A673 (cell line): ENCODE measurements around the gene SLC43A3. TPM values are rescaled to one million over a fixed set of nuclear protein-coding genes. Genes with fewer than 3 reads are reported as not detected.
"Not testable (repeated sequence)": the region's sequence is repeated elsewhere in the genome, so short reads cannot be mapped to it uniquely, and the experiment has no call there.

Experiments used
- BruUV-seq: library from RNA; stranded (reverse); fragments of 400-500 nt; replicated peaks from 2 replicates; lab custom pipeline; 2021; lab: Mats Ljungman, UMichigan
- CTCF ChIA-PET: fragments of 300-600 bp; sonication (Branson Sonifier 250); formaldehyde crosslinking; loops from one replicate; lab custom pipeline; 2022; ENCODE audit warnings: antibody characterized with exemption; lab: Charles Lee
- POLR2A ChIA-PET: fragments of 300-600 bp; sonication (Branson Sonifier 250); formaldehyde crosslinking; loops from one replicate; lab custom pipeline; 2022; ENCODE audit warnings: antibody characterized with exemption; ENCODE audit not compliant: low non-redundant PET; lab: Charles Lee
- DNase-seq: peaks from one replicate; pipeline ENCODE4 v3.0.0-alpha.2; 2015; ENCODE audit warnings: low spot score
- H3K27ac ChIP-seq: fragments of 200-600 bp; sonication (generic); 2 replicates; pipeline ENCODE4 v1.5.1; 2016; ENCODE audit warnings: mixed run types, low read depth, mild to moderate bottlenecking, mixed read lengths, antibody characterized with exemption, low read length; ENCODE audit not compliant: poor library complexity, severe bottlenecking
- H3K27me3 ChIP-seq: fragments of 200-600 bp; sonication (generic); replicated peaks from 2 replicates; pipeline ENCODE4 v1.6.1; 2017; ENCODE audit warnings: mixed run types, low read depth, mild to moderate bottlenecking, mixed read lengths, antibody characterized with exemption, low read length; ENCODE audit not compliant: insufficient read depth, poor library complexity
- H3K36me3 ChIP-seq: fragments of 200-600 bp; sonication (generic); 2 replicates; pipeline ENCODE4 v1.6.1; 2016; ENCODE audit warnings: mixed run types, mild to moderate bottlenecking, mixed read lengths, antibody characterized with exemption, low read length; ENCODE audit not compliant: insufficient read depth, poor library complexity, severe bottlenecking
- H3K4me1 ChIP-seq: fragments of 200-600 bp; sonication (generic); 2 replicates; pipeline ENCODE4 v1.6.1; 2017; ENCODE audit warnings: mixed run types, mild to moderate bottlenecking, mixed read lengths, antibody characterized with exemption, low read length; ENCODE audit not compliant: insufficient read depth, poor library complexity, severe bottlenecking
- H3K4me3 ChIP-seq: fragments of 200-600 bp; sonication (generic); 2 replicates; pipeline ENCODE4 v1.5.1; 2016; ENCODE audit warnings: low read depth, mixed run types, mild to moderate bottlenecking, mixed read lengths, low read length; ENCODE audit not compliant: poor library complexity, severe bottlenecking
- H3K9me3 ChIP-seq: fragments of 200-600 bp; sonication (generic); 2 replicates; pipeline ENCODE4 v1.6.1; 2016; ENCODE audit warnings: mixed run types, low read depth, mild to moderate bottlenecking, mixed read lengths, antibody characterized with exemption, low read length; ENCODE audit not compliant: poor library complexity, severe bottlenecking
- CTCF ChIP-seq: fragments of 300-800, 200-600 bp; sonication (generic); conservative IDR thresholded peaks from 2 replicates; pipeline ENCODE4 v1.5.1; 2017; ENCODE audit warnings: low read depth, mild to moderate bottlenecking, antibody characterized with exemption, low read length, moderate library complexity, mixed read lengths
- EZH2 ChIP-seq: fragments of 200-600 bp; sonication (generic); IDR thresholded peaks from 2 replicates; pipeline ENCODE4 v1.6.1; 2017; ENCODE audit warnings: borderline replicate concordance, low read depth, mild to moderate bottlenecking, mixed read lengths, antibody characterized with exemption, low read length; ENCODE audit not compliant: poor library complexity, severe bottlenecking
- intact Hi-C: fragments of 100-400 bp; cut with micrococcal nuclease; formaldehyde crosslinking; loops from one replicate; pipeline ENCODE4 v1.10.0; 2022; ENCODE audit not compliant: unreplicated experiment
- total RNA-seq: library from RNA; stranded (reverse); gene quantifications from 2 replicates; pipeline ENCODE4 v1.2.3, GENCODE V29; 2021

Gene SLC43A3
- total RNA-seq, 1 experiment from 2014 or later, result 142 TPM

- no TSS peak for BruUV-seq
- no peaks in the 10 kb centered on the region for H3K36me3 ChIP-seq
- DNase-seq, result no peak
- ChIA-PET CTCF (no interaction called here), POLR2A (no interaction called here)
- intact Hi-C loops, result no loop called here
- no peaks in the 10 kb centered on the region for H3K9me3 ChIP-seq
- H3K4me1 ChIP-seq, result no peaks in the 10 kb centered on the region
- no peak overlapping the region for H3K27ac ChIP-seq
- TF ChIP-seq CTCF (no peak), EZH2 (no peak)
- peaks cover 7% of the 10 kb centered on the region for H3K27me3 ChIP-seq
- H3K4me3 ChIP-seq, result no peak overlapping the region
Measured at GRCh38 chr11:57446055-57446454, 19.1 kb upstream of the SLC43A3 start.

GRCh38 chr11:57445122-57445394, 18.1 kb upstream of the SLC43A3 start:
- DNase-seq, H3K27me3 ChIP-seq, intact Hi-C loops, H3K9me3 ChIP-seq, BruUV-seq, CTCF ChIA-PET, H3K4me1 ChIP-seq, H3K27ac ChIP-seq, H3K36me3 ChIP-seq, H3K4me3 ChIP-seq: not testable (repeated sequence)
- POLR2A ChIA-PET, result interaction anchor here (0.6 kb wide), 1 partner anchor 1067 kb away, joined by 5 read pairs; no protein-coding TSS in a partner anchor

DNA sequence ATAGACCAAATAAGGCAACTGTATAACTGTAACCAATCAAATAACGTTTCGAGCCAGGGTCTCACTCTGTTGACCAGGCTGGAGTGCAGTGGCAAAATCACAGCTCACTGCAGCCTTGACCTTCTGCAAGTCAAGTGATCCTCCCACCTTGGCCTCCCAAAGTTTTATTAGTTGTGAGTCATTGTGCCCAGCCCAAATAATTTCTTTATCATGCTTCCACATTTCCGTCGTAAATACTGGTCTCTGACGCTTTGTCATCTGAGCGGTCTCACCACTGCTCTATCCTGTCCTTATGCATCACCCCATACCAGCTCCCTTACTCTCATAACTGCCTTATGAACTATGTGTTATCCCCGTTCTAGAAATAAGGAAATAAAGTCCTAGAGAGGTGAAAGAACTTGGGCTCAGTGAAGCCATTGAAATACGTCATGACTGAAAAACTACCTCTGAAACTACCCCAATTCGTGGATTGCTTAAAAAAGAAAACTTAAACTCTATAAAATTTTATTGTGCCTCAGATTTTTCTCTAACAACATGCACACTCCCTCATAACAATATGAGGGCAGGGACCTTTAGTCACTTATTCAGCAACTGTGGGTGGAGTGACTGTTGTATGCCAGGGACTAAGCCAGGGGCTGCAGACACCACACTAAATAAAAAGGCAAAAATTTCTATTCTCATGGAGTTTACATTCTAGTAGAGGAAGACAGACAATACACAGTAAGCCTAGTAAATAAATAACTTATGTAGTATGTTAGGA, 17.6 kb upstream of the SLC43A3 start:
- Histone ChIP-seq H3K27ac (no peak overlapping the region), H3K27me3 (peaks cover 2% of the 10 kb centered on the region), H3K4me1 (no peaks in the 10 kb centered on the region), H3K36me3 (no peaks in the 10 kb centered on the region), H3K9me3 (no peaks in the 10 kb centered on the region), H3K4me3 (no peak overlapping the region)
- ChIA-PET POLR2A (interaction anchor here (0.6 kb wide), 1 partner anchor 1068 kb away, joined by 5 read pairs; no protein-coding TSS in a partner anchor), CTCF (no interaction called here)
- intact Hi-C loops, result no loop called here
- no peak for TF ChIP-seq EZH2
- TF ChIP-seq CTCF, result no peak
- no TSS peak for BruUV-seq
- no peak for DNase-seq
